Medulla oblongata (tissue), 1 donor: Measurements from ENCODE around the gene PALLD.
"Not testable (repeated sequence)": the region's sequence is repeated elsewhere in the genome, so short reads cannot be mapped to it uniquely, and the experiment has no call there.

Experiments used
- DNase-seq: peaks from one replicate; pipeline ENCODE4 v3.0.0-alpha.2; 2015; ENCODE audit errors: extremely low spot score

The PALLD gene

GRCh38 chr4:168796362-168797106 is 299.7 kb downstream of the PALLD start:
- no peak for DNase-seq

DNA sequence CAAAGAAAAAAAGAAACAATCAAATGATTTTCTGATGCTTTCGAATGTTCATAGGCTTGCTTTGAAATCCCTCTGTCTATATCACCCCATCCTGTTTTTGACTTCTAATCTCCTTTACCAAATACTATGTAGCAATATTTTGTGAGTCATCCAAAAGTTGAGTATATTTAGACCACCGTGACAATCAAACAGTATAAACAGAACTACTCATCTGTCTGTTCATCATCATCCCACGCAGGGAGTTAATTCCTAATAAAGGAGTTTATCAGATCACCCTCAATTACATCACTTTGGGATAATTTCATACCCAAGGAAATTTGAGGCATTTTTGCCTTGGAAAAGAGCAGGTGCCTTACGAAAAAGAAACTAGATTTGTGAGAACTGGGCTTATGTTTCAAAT is 300.3 kb downstream of the PALLD start:
- DNase-seq = no peak

GRCh38 chr4:168797738-168798375 is 301.0 kb downstream of the PALLD start:
- DNase-seq = no peak

DNA sequence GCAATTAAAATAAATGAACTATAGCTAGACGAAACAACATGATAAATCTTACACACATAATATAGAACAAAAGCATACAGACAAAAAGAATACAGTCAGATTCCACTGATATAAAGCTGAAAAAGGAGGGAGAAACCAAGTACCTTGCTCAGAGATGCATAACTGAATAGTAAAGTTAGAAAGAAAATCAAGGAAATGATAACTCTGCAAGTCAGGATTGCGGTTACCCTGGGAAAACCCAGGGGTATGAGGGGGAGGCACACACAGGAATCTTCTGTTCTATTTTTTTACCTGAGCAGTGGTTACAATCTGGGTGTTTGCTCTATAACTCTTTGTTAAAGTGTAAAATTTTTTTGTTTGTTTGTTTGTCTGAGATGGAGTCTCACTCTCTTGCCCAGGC is 304.1 kb downstream of the PALLD start:
- no peak for DNase-seq

DNA sequence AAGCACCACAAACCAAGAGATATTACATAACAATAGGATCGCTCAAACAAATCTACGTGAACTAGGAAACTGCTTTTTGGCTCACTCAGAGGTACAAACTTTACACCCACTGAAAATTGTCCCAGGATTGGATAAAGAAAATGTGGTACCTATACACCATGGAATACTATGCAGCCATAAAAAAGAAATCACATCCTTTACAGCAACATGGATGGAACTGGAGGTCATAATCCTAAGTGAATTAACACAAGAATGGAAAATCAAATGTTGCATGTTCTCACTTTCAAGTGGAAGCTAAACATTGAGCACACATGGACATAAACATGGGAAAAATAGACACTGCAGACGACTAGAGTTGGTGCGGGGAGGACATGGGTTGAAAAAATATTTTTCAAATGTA is 305.4 kb downstream of the PALLD start:
- DNase-seq = no peak

DNA sequence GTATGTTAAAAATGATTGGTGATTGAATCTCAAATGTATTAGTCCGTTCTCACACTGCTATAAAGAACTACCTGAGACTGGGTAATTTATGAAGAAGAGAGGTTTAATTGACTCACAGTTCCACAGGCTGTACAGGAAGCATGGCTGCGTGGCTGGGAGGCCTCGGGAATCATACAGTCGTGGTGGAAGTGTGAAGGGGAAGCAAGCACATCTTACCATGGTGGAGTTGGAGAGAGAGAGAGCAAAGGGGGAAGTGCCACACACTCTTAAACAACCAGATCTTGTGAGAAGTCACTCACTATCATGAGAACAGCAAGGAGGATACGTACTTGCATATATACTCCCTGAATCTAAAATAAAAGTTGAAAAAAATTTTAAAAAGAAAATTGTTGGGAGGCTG is 306.2 kb downstream of the PALLD start:
- peak; percentile 39 for DNase-seq

- no peak for DNase-seq
Measured at GRCh38 chr4:168803732-168804131, 306.9 kb downstream of the PALLD start.

DNA sequence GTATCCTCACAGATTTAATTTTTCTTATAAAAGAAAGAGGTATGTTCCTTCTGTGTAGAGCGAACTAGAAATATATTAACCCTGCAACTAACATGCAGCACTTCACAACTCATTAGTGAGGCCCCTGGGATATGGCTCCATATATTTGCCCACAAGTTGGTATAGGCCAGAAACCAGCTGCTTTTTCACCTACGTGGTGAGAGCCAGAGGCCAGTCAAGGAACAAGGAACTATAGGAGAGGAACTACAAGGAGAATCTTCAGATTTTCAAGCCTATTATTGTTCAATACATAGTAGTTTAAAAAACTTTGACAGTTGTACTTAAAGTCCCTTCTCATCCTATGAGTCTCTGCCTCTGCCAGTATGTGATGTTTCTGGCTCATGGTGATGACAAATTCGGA is 307.3 kb downstream of the PALLD start:
- no peak for DNase-seq

DNA sequence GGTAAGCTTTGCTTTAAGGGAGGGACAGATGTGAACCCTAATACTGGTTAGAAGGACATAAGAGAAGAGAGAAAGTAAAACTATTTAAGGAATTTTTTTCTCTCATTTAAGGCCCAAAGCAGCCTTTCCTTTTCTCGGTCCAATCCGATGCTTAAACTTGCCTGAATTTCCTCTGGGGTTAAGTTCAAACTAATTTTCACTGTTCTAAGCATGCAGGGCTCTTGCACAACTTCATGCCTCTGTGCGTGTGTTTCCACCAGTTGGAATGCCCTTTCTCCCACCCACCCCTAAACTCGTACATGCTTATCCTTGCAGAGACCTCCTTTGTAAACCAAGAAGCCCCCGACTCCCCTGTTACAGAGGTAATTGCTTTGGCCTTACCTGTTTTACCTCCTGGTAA is 308.5 kb downstream of the PALLD start:
- no peak for DNase-seq

DNA sequence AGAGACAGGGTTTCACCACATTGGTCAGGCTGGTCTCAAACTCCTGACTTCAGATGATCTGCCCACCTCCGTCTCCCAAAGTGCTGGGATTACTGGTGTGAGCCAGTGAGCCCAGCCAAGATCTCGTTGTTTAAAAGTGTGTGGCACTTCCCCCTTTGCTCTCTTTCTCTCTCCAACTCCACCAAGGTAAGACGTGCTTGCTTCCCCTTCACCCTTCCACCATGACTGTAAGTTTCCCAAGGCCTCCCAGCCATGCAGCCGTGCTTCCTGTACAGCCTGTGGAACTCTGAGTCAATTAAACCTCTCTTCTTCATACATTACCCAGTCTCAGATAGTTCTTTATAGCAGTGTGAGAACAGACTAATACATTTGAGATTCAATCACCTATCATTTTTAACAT is 309.4 kb downstream of the PALLD start:
- DNase-seq = not testable (repeated sequence)

- DNase-seq = no peak
Measured at GRCh38 chr4:168811207-168811606, 314.4 kb downstream of the PALLD start.

DNA sequence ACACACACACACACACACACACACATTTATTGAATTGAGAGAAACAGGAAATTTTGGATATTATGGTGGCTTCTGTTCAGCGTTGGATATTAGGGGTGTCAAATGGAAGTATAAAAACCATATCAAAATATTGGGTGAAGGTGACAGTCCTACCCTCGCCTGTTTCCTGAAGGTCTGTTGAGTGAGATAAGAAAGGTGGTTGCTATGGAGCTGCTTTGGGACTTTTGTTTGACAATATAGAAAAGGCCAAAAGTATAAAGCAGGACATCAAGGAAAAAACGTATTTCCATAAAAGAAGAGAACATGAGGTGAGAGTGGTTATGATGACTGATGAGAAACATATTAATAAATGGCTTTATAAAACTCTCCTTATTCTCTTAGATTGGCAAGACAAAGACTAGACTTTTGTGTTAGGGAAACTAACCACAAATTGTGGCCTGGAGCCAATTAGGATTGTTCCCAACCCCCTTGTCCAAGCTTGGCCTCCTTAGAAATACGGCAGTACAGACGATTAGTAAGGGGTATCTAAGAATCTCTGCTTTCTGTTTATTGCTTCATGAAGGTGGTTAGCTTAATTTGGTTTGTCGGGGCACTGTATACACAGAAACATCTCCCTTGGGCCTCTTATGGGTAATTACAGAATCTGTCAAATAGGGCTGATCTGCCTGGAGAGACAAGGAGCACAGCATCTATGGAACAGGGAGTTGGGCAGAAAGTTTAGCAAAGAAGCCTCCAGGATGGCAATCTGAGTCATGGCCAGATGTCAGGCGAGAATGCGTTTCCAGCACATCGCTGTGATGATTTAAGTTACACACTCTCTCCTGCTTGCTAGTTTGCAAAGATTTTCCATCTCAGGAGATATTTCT is 315.2 kb downstream of the PALLD start:
- DNase-seq = no peak

- no peak for DNase-seq
Measured at GRCh38 chr4:168812806-168813205, 316.0 kb downstream of the PALLD start.

DNA sequence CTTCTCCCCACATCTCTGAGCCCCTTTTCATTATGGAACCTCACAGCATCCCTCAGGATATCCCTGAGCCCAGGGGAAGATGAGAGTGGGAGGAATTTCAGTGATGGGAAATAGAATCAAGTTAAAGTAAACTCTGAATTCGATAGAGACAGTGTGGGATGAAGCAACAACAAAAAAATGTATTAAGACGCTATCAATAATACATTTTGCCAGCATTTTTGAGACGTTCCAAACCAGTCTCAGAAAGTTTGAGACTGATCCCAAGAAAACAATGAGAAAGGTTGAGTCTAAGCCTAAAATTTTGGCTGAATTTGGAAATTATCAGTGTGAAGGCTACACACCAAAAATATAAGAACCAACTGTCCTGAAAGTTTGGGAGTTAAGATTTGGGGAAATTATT is 317.0 kb downstream of the PALLD start:
- DNase-seq = no peak

GRCh38 chr4:168815379-168816345 is 318.8 kb downstream of the PALLD start:
- DNase-seq = peak; percentile 28

DNA sequence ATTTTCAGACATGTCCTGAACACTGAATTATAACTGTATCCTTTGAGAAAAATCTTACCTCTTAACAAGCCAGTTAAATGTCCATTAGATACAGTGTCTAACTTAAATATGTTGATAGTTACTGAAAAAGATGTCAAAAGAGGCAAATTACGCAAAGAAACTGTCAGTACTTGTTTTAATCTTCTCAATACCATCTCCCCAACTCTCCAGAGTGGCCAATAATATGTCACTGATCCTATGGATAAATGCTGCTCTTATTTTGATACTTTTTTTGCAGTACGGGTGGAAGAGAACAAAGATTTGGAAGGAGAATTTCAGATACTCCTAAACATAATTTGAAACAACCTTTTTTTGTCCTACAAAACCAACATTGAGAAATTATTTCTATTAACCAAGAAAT is 320.5 kb downstream of the PALLD start:
- DNase-seq = no peak

DNA sequence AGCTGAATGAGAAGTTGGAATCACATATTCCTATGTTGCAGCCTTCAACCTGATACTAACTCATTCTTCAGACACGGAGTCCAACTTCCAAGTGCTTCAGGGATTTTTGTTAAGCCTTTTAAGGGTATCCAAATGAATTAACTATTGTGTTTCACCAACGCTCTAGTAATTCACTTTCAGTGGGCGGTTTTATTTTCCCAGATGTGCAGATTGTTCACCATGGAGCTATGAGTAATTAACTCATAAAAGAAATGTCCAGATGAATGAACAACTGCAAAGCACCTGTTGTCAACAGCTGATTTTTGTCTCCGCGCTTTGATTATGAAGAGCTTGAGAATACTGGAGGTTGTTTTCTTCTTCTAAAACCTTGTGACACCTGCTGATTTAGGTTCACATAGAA is 325.6 kb downstream of the PALLD start:
- DNase-seq = no peak

- DNase-seq = no peak
Measured at GRCh38 chr4:168825975-168826374, 329.1 kb downstream of the PALLD start.

DNA sequence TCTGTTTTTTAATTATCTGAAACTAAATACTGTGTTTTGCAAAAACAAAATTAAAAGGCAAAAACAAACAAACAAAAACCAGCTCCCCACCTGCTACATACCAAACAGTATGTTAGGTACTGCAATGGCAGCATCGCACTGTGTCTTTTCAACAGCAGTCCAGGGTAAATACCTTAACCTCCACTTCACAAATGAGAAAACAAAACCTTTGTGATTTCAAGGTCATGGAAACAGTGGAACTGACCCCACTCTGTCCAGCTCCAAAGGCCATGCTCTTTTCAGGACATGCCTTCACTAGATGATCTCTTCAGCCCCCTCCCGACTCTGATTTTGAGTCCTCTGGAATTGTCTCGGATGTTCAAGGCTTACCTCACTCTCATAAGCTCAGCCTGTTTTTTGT is 329.8 kb downstream of the PALLD start:
- DNase-seq = no peak

GRCh38 chr4:168830777-168831512 is 334.1 kb downstream of the PALLD start:
- no peak for DNase-seq

DNA sequence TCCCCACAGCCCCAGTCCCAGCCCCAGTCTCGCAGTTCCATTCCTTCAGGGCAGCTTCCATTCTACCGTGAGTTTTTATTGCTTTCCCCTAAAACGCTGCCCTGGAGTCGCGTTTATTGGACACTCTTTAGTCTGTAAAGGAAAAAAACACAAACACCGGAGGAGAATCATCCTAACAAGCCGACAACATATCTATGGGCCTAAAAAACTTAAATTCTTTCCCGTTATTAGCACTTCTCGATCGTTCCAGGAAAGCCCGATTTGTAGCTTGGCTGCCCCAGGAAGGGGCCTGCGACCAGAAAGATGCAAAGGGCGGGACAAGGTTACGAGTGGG is 334.7 kb downstream of the PALLD start:
- DNase-seq = no peak
